Tibial artery (tissue), 4 donors: ENCODE measurements around the gene HMGCLL1.

ENCODE experiments used
- DNase-seq, 2 donors: peaks; one replicate each; pipeline ENCODE4 v3.0.0-alpha.2; 2019
- H3K27ac ChIP-seq, 2 donors: fragments of 200-600 bp; sonication (generic) in 1 of 2; 1 replicate in 1 of 2; 2 replicates in 1 of 2; pipeline ENCODE4 v1.5.1; 2018 to 2019; ENCODE audit warnings: mild to moderate bottlenecking in 1 of 2
- H3K27me3 ChIP-seq, 2 donors: fragments of 200-600 bp; sonication (generic) in 1 of 2; one replicate each; pipeline versions ENCODE4 v1.5.1 to v1.6.0; 2016 to 2019
- H3K36me3 ChIP-seq, 3 donors: fragments of 200-600 bp; sonication (generic) in 2 of 3; one replicate each; pipeline ENCODE4 v1.5.1; 2016 to 2019; ENCODE audit warnings: mild to moderate bottlenecking in 2 of 3
- H3K4me1 ChIP-seq, 4 donors: fragments of 200-600 bp; sonication (generic) in 2 of 4; 1 replicate in 3 of 4; 2 replicates in 1 of 4; pipeline ENCODE4 v1.5.1; 2016 to 2019
- H3K4me3 ChIP-seq, 2 donors: fragments of 200-600 bp; sonication (generic) in 1 of 2; 1 replicate in 1 of 2; 2 replicates in 1 of 2; pipeline ENCODE4 v1.5.1; 2018 to 2019; ENCODE audit warnings: mild to moderate bottlenecking in 2 of 2
- H3K9me3 ChIP-seq, 3 donors: fragments of 200-600 bp; sonication (generic) in 1 of 3; one replicate each; pipeline ENCODE4 v1.5.1; 2016 to 2019
- intact Hi-C: fragments of 100-400 bp; cut with DNase I; formaldehyde crosslinking; loops from one replicate; pipeline ENCODE4 v1.15.0; 2023; ENCODE audit warnings: low total_unique reads
- TF ChIP-seq, protein P1 (sequence below), 2 experiments: fragments of 200-600 bp in 1 of 2; fragments of 450-650 bp in 1 of 2; IDR thresholded peaks; one replicate each; pipeline ENCODE4 v1.5.1; 2017 to 2019; ENCODE audit warnings: antibody characterized with exemption in 2 of 2, mild to moderate bottlenecking in 1 of 2, moderate library complexity in 1 of 2

The HMGCLL1 gene

DNA sequence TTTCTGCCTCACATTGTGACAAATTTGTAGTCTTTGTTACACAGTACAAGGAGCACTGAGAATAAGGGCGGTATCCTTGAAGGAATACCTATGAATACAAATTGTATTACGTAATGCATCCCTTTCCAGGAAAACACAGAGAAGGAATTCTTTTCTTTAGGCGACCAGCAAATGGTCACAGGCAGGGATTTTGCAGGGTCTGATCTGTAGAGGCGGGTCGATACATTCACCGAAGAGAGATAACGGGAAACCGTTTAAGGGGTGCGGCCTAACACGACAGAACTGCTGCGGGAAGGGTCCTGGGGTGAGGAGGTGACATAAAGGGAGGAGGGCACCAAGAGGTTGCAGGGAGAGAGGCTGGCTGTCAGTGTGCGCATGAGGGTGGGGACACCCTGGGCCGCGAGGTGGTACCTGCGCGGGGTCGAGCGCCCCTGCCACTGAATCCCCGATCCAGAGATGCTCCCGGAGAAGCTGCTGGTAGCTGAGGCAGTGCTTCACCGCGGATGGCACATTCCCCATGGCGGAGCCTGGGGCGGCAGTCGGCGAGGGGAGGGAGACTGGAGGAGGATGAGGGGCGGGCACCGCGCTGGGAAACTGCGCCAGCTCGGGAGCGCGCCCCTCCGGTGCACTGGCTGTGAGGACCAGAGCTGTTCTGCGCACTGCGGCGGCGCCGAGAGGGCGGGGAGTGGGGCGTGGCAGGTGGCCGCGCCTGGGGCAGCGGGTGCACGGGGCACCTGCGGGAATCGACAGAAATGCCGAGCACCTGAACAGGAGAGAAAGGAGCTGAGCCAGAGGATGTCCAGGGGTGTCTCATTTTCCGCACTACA, at the start of gene HMGCLL1:
TSS of gene HMGCLL1 (minus strand) at position 656 of the 827 bp plus-strand sequence. CDS start at position 519, 137 bp downstream.
- peaks cover 0 to 5% (median 0%) of the 10 kb centered on the region in 4 donors for H3K4me1 ChIP-seq
- H3K27me3 ChIP-seq = peaks cover 0 to 5% of the 10 kb centered on the region in 2 donors
- H3K27ac ChIP-seq = no peak within 1 kb of the TSS
- no peak for DNase-seq
- intact Hi-C loops = no loop called here
- H3K4me3 ChIP-seq = peak within 1 kb of the TSS; percentile 12 to 15
- TF ChIP-seq, protein P1, sequence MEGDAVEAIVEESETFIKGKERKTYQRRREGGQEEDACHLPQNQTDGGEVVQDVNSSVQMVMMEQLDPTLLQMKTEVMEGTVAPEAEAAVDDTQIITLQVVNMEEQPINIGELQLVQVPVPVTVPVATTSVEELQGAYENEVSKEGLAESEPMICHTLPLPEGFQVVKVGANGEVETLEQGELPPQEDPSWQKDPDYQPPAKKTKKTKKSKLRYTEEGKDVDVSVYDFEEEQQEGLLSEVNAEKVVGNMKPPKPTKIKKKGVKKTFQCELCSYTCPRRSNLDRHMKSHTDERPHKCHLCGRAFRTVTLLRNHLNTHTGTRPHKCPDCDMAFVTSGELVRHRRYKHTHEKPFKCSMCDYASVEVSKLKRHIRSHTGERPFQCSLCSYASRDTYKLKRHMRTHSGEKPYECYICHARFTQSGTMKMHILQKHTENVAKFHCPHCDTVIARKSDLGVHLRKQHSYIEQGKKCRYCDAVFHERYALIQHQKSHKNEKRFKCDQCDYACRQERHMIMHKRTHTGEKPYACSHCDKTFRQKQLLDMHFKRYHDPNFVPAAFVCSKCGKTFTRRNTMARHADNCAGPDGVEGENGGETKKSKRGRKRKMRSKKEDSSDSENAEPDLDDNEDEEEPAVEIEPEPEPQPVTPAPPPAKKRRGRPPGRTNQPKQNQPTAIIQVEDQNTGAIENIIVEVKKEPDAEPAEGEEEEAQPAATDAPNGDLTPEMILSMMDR (IDR thresholded peaks at IDR 0.05) = no peak
- H3K36me3 ChIP-seq = no peaks in the 10 kb centered on the region
- H3K9me3 ChIP-seq = peaks cover 0 to 3% (median 0%) of the 10 kb centered on the region in 3 donors

DNA sequence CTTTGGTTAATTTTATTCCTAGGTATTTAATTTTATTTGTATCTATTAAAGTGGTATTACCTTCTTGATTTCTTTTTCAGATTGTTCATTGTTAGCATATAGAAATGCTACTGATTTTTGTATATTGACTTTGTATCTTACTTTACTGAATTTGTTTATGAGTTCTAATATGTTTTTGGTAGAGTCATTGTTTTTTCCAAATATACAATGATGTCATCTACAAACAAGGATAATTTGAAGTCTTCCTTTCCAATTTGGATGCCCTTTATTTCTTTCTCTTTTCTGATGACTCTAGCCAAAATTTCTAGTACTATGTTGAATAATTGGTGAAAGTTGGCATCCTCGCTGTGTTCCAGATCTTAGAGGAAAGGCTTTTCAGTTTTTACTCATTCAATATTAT, 43.0 kb upstream of the HMGCLL1 start:
- DNase-seq = no peak
- H3K27me3 ChIP-seq = no peaks in the 10 kb centered on the region
- peaks cover 0 to 6% (median 0%) of the 10 kb centered on the region in 3 donors for H3K9me3 ChIP-seq
- no peaks in the 10 kb centered on the region for H3K36me3 ChIP-seq
- no peaks in the 10 kb centered on the region for H3K4me1 ChIP-seq
- no peak overlapping the region for H3K27ac ChIP-seq
- H3K4me3 ChIP-seq = no peak overlapping the region
- TF ChIP-seq, protein P1 (IDR thresholded peaks at IDR 0.05) = no peak
- intact Hi-C loops = no loop called here

DNA sequence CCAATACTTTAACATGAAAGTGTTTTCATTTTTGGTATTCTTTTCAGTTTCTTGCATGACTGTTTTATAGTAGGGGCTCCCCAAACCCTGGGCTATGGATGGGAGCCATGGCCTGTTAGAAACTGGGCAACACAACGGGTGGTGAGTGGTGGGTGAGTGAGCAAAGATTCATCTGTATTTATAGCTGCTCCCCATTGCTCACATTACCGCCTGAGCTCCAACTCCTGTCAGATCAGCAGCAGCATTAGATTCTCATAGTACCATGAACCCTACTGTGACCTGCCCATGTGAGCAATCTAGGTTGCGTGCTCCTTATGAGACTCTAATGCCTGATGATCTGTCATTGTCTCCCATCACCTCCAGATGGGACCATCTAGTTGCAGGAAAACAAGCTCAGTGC, 42.3 kb upstream of the HMGCLL1 start:
- intact Hi-C loops = no loop called here
- TF ChIP-seq, protein P1 (IDR thresholded peaks at IDR 0.05) = no peak
- DNase-seq = no peak
- no peak overlapping the region for H3K4me3 ChIP-seq
- no peak overlapping the region for H3K27ac ChIP-seq
- H3K27me3 ChIP-seq = no peaks in the 10 kb centered on the region
- no peaks in the 10 kb centered on the region for H3K4me1 ChIP-seq
- H3K36me3 ChIP-seq = no peaks in the 10 kb centered on the region
- peaks cover 0 to 6% (median 0%) of the 10 kb centered on the region in 3 donors for H3K9me3 ChIP-seq

DNA sequence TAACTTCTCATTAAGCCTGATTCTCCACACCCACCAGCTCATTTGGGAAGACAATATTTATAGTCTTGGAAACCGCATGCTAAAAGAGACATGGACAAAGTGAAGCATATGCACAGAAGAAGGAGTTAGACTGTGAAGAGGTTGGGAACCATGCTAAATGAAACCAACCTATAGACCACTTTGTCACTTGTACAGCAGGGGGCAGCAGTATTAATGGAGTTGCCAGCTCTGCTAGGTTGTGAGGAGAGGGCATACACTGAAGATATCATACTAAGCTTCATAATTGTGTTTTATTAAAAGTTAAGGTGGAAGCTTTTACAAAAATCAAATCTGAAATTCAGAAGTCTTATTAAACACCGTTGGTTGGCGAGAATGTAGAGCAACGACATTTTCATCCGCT, 38.3 kb upstream of the HMGCLL1 start:
- intact Hi-C loops = no loop called here
- H3K9me3 ChIP-seq = peaks cover 0 to 13% (median 0%) of the 10 kb centered on the region in 3 donors

DNA sequence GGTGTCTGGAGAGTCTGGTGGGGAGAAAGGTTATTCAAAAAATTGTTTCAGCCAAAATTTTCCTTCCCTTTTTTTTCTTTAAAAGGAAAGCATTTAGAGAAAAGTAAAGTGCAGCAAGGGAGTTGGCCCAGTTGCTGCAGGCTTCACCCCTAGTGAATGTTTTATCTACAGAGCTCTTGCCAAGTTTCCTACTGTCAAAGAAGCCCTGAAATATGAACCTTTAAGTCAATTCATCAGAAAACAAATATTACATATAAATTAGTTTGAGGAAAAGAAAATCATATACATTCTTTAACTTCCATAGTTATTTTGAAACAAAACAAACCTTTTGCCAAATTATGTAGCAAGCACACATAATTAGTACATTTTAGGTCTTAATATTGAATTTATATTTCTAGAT, 25.0 kb upstream of the HMGCLL1 start:
- intact Hi-C loops = no loop called here
- no peak for DNase-seq
- no peaks in the 10 kb centered on the region for H3K36me3 ChIP-seq
- no peaks in the 10 kb centered on the region for H3K27me3 ChIP-seq
- H3K4me1 ChIP-seq = no peaks in the 10 kb centered on the region
- no peak overlapping the region for H3K4me3 ChIP-seq
- no peaks in the 10 kb centered on the region for H3K9me3 ChIP-seq
- TF ChIP-seq, protein P1 (IDR thresholded peaks at IDR 0.05) = no peak
- no peak overlapping the region for H3K27ac ChIP-seq

More for the DNA sequence above, 38.3 kb upstream of the HMGCLL1 start:
- DNase-seq = no peak
- Histone ChIP-seq H3K4me1 (no peaks in the 10 kb centered on the region), H3K36me3 (no peaks in the 10 kb centered on the region), H3K27ac (no peak overlapping the region), H3K27me3 (no peaks in the 10 kb centered on the region), H3K4me3 (no peak overlapping the region)
- TF ChIP-seq, protein P1 (IDR thresholded peaks at IDR 0.05) = no peak
